Fibroblast of skin of left biceps (primary cell): ENCODE data around the gene UAP1L1.
"Not testable (repeated sequence)": the region's sequence is repeated elsewhere in the genome, so short reads cannot be mapped to it uniquely, and the experiment has no call there.

Experiments used
- DNase-seq, 2 experiments: peaks; one replicate each; pipeline ENCODE4 v3.0.0-alpha.2; 2013; ENCODE audit warnings: low read depth in 2 of 2

UAP1L1 gene

GRCh38 chr9:137114613-137115393, 37.5 kb downstream of the UAP1L1 start, which contains the start of gene DPP7:
DPP7 (minus strand) TSS chr9:137114733; CDS start chr9:137114713, 20 bp downstream.
- no peak for DNase-seq

GRCh38 chr9:137115394-137116026, 38.2 kb downstream of the UAP1L1 start:
- DNase-seq: no peak

GRCh38 chr9:137116027-137116507, 38.8 kb downstream of the UAP1L1 start:
- no peak for DNase-seq

GRCh38 chr9:137116728-137117127, 39.4 kb downstream of the UAP1L1 start:
- DNase-seq: no peak

- no peak for DNase-seq
Observed at GRCh38 chr9:137117269-137117731, 40.0 kb downstream of the UAP1L1 start.

- not testable (repeated sequence) for DNase-seq
Observed at GRCh38 chr9:137118092-137118603, 40.8 kb downstream of the UAP1L1 start.

GRCh38 chr9:137121927-137122795, 44.8 kb downstream of the UAP1L1 start:
- not testable (repeated sequence) for DNase-seq

- DNase-seq: not testable (repeated sequence)
Observed at GRCh38 chr9:137122796-137123467, 45.6 kb downstream of the UAP1L1 start.

- DNase-seq: no peak
Observed at GRCh38 chr9:137123468-137123837, 46.1 kb downstream of the UAP1L1 start.

GRCh38 chr9:137123952-137124462, 46.7 kb downstream of the UAP1L1 start:
- DNase-seq: not testable (repeated sequence)

- no peak for DNase-seq
Observed at GRCh38 chr9:137126786-137127185, 49.5 kb downstream of the UAP1L1 start.

GRCh38 chr9:137127301-137128157, 50.2 kb downstream of the UAP1L1 start:
- DNase-seq: no peak

GRCh38 chr9:137128158-137128861, 51.0 kb downstream of the UAP1L1 start:
- no peak for DNase-seq

- DNase-seq: no peak
Observed at GRCh38 chr9:137128862-137129455, 51.6 kb downstream of the UAP1L1 start.

- DNase-seq: peak; percentile 67 to 71
Observed at GRCh38 chr9:137129456-137130175, 52.3 kb downstream of the UAP1L1 start.

GRCh38 chr9:137130176-137130755, 52.9 kb downstream of the UAP1L1 start:
- no peak for DNase-seq
